Measurements from ENCODE around the gene DHRS7C.
A peak's percentile ranks its signal among the peaks of the same experiment; 100 is the strongest.

DHRS7C gene

DNA sequence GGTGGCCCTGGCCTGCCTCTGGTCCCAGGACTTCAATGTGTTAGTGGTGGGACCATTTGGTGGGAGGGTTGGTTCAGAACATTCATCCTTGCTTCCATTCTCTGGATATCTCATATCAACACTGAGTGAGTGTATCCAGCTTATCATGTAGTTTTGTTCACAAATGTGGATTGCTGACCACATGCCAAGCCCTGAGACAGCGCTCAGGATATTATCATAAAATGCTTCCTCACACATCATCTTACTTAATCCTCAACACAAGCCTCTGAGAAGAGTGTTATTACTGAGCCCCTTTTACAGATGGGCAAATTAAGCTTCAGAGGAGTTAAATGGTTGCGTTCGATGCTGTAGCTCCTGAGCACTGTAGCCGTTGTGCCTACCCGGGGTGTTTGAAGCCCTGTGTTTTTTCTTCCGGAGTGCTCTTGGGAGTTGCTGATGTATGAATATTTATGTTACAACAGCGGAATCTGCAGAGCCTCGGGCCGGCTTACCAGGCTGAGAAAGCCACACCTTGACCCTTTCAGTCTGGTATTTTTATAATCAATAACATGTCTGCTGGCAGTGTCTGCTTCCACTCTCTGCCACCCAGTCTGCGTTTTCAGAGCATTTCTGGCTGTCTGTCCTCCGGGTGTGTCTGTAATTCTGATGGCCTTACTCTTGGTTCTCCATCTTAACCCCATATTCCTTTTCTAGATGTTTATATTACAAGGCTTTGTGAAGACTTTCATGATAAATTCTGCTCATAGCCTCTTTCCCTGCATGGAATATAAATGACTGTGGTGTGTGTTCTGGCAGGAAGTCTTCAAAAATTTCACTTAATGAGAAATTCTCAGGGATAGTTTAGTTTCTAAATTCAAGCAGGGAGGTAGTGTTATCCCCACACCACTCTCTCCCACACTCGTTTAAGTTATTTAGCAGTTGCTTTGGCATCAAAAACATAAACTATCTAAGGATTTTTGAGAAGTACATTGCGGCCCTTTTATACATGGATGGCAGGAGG, 37.2 kb upstream of the DHRS7C start:
- no peak overlapping the region for H3K4me3 ChIP-seq (replicated peaks; ENCODE audit: low read depth, low read length)
- TF ChIP-seq, protein P1, sequence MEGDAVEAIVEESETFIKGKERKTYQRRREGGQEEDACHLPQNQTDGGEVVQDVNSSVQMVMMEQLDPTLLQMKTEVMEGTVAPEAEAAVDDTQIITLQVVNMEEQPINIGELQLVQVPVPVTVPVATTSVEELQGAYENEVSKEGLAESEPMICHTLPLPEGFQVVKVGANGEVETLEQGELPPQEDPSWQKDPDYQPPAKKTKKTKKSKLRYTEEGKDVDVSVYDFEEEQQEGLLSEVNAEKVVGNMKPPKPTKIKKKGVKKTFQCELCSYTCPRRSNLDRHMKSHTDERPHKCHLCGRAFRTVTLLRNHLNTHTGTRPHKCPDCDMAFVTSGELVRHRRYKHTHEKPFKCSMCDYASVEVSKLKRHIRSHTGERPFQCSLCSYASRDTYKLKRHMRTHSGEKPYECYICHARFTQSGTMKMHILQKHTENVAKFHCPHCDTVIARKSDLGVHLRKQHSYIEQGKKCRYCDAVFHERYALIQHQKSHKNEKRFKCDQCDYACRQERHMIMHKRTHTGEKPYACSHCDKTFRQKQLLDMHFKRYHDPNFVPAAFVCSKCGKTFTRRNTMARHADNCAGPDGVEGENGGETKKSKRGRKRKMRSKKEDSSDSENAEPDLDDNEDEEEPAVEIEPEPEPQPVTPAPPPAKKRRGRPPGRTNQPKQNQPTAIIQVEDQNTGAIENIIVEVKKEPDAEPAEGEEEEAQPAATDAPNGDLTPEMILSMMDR (IDR thresholded peaks at IDR 0.05; ENCODE audit: low read depth, low read length, missing control alignments) = no peak
- no peak for DNase-seq (ENCODE audit: extremely low read depth, low read depth)

DNA sequence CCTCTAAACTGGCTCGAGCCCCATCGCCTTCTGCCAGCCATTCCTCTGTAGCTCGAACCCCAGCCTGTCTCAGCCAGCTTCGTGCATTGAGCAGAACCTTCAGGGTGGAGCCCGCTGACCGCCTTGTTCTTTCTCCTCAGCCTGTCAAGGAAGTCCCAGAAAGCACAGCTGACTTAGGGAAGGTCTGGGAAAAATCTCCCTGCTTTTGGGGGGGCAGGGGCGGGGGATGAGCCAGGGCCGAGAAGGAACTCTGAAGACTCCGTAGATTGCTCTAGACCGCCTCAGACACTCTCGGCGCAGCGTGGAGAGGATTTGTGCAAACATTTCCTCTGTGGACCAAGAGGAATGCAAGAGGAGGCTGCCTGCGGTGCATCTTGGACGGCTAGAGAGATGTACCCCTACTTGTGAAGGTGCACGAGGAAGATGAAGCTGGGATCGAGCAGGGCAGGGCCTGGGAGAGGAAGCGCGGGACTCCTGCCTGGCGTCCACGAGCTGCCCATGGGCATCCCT, 34.3 kb upstream of the DHRS7C start, which contains the start of gene GLP2R:
Gene GLP2R (plus strand): TSS at position 284 of the 510 bp plus-strand sequence. CDS start 140 bp downstream, at position 424.
- H3K4me3 ChIP-seq (replicated peaks; ENCODE audit: low read depth, low read length) = no peak within 1 kb of the TSS
- no peak for DNase-seq (ENCODE audit: extremely low read depth, low read depth)
- TF ChIP-seq, protein P1 (IDR thresholded peaks at IDR 0.05; ENCODE audit: low read depth, low read length, missing control alignments) = no peak

DNA sequence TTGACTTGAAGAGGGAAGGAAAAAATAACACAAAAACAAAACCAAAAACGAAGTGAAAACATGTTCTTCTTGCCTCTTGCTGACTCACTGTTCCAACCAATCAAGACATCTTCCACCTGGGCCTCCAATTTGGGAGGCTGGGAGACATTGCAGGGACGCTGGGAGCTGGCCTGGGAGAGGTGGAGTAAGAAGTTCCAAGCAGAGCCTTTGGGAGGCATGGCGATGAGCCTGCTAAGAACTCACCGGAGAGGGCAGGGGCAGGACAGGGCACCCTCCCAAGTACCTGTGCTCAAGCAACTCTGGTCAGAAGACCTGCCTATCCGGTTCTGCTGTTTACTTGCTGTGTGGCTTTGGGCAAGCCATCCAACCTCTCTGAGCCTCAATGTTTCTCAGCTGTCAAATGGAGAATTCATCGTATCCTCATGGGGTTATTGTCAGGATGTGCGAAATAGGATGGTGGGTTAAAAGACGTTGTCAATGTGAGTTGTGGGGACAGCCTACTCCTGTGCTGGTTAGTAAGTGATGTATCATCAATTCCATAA, 33.5 kb upstream of the DHRS7C start:
- TF ChIP-seq, protein P1 (IDR thresholded peaks at IDR 0.05; ENCODE audit: low read depth, low read length, missing control alignments) = no peak
- DNase-seq (ENCODE audit: extremely low read depth, low read depth) = no peak
- H3K4me3 ChIP-seq (replicated peaks; ENCODE audit: low read depth, low read length) = no peak overlapping the region

DNA sequence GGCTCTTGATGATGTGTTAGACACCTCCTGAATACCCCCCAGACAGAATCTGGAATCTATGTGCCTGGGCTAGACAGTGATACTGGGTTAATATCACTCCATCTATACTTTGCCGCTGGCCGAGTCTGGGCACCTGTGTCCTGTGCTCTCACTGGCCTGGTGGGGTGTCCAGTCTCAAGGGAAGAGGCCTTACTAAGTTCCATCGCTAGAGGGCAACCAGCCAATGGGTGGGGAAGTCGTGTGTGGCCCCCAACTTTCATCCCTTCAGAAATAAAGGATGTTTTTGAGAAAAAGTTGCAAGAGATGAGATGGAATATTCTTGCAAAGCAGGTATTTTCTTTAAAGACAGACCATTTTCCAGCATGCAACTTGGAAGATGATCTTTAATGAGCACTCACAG, 32.7 kb upstream of the DHRS7C start:
- H3K4me3 ChIP-seq (replicated peaks; ENCODE audit: low read depth, low read length) = no peak overlapping the region
- DNase-seq (ENCODE audit: extremely low read depth, low read depth) = no peak
- TF ChIP-seq, protein P1 (IDR thresholded peaks at IDR 0.05; ENCODE audit: low read depth, low read length, missing control alignments) = peak; percentile 26

DNA sequence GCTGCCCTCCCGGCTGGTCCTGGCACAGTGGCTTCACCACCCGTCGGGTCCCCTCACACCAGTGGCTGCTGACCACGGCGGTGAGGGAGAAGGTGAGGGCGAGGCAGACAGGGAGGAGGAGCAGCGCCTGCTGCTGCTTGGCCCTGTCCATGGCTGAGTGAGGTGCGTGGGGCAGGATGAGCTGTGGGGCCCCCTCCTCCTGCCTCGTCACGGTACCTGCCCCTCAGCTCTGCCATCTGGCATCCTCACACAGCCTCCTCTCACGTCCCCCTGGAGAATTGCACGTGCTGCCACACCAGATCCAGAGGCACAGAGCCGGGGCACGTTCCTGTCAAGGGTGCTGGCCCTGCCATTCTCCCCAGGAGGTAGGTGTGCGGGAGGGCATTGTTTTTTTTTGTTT, 30.5 kb upstream of the DHRS7C start, which contains the start of gene GSG1L2:
Gene GSG1L2 (minus strand): TSS at position 159 of the 400 bp plus-strand sequence. CDS start 8 bp downstream, at position 151.
- H3K4me3 ChIP-seq (replicated peaks; ENCODE audit: low read depth, low read length) = no peak within 1 kb of the TSS
- TF ChIP-seq, protein P1 (IDR thresholded peaks at IDR 0.05; ENCODE audit: low read depth, low read length, missing control alignments) = no peak
- DNase-seq (ENCODE audit: extremely low read depth, low read depth) = no peak

DNA sequence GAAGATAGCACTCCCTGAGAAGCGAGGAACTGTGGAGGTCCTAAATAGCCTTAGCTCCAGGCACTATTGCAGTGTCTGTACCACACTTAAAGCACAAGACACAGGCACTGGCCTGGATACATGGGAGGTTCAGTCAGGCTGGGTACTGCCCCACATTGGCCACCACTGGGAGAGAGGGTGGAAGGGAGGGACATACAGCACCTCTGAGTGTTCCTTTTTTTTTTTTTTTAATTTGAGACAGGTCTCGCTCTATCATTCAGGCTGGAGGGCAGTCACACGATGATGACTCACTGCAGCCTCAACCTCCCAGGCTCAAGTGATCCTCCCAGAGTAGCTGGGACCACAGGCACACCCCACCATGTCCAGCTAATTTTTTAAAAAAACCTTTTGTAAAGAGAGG, 29.1 kb upstream of the DHRS7C start:
- DNase-seq (ENCODE audit: extremely low read depth, low read depth) = no peak
- H3K4me3 ChIP-seq (replicated peaks; ENCODE audit: low read depth, low read length) = no peak overlapping the region
- TF ChIP-seq, protein P1 (IDR thresholded peaks at IDR 0.05; ENCODE audit: low read depth, low read length, missing control alignments) = no peak

Measured in HFF-Myc (cell line).